GM18907 (cell line): Measurements from ENCODE around the gene OCA2.
"Not testable (repeated sequence)": the region's sequence is repeated elsewhere in the genome, so short reads cannot be mapped to it uniquely, and the experiment has no call there.

Source experiments
- ATAC-seq: cut with Tn5 transposase; IDR thresholded peaks from one replicate; pipeline ENCODE4 v1.9.1; 2021; ENCODE audit warnings: mild to moderate bottlenecking, moderate library complexity; ENCODE audit not compliant: unreplicated experiment

Gene OCA2

GRCh38 chr15:27958911-27959578 is 140.1 kb downstream of the OCA2 start:
- ATAC-seq, result no peak

GRCh38 chr15:27956285-27956684 is 142.8 kb downstream of the OCA2 start:
- ATAC-seq, result no peak

GRCh38 chr15:27955087-27955486 is 144.0 kb downstream of the OCA2 start:
- no peak for ATAC-seq

GRCh38 chr15:27952593-27952992 is 146.5 kb downstream of the OCA2 start:
- ATAC-seq, result not testable (repeated sequence)

GRCh38 chr15:27951191-27951890 is 147.8 kb downstream of the OCA2 start:
- no peak for ATAC-seq

GRCh38 chr15:27949089-27949488 is 150.0 kb downstream of the OCA2 start:
- ATAC-seq, result no peak

- ATAC-seq, result no peak
Observed at GRCh38 chr15:27939246-27939645, 159.9 kb downstream of the OCA2 start.

- ATAC-seq, result no peak
Observed at GRCh38 chr15:27937851-27938250, 161.3 kb downstream of the OCA2 start.

- no peak for ATAC-seq
Observed at GRCh38 chr15:27936164-27936563, 163.0 kb downstream of the OCA2 start.

- ATAC-seq, result no peak
Observed at GRCh38 chr15:27935328-27935727, 163.8 kb downstream of the OCA2 start.

- ATAC-seq, result no peak
Observed at GRCh38 chr15:27934782-27935181, 164.3 kb downstream of the OCA2 start.

- no peak for ATAC-seq
Observed at GRCh38 chr15:27933562-27933961, 165.6 kb downstream of the OCA2 start.

- ATAC-seq, result no peak
Observed at GRCh38 chr15:27932600-27932999, 166.5 kb downstream of the OCA2 start.

- no peak for ATAC-seq
Observed at GRCh38 chr15:27928386-27928785, 170.7 kb downstream of the OCA2 start.

GRCh38 chr15:27912283-27912682 is 186.8 kb downstream of the OCA2 start:
- no peak for ATAC-seq

GRCh38 chr15:27906802-27907201 is 192.3 kb downstream of the OCA2 start:
- no peak for ATAC-seq

- no peak for ATAC-seq
Observed at GRCh38 chr15:27903405-27903804, 195.7 kb downstream of the OCA2 start.

GRCh38 chr15:27902680-27903385 is 196.3 kb downstream of the OCA2 start:
- no peak for ATAC-seq

- no peak for ATAC-seq
Observed at GRCh38 chr15:27899583-27900285, 199.4 kb downstream of the OCA2 start.

- ATAC-seq, result no peak
Observed at GRCh38 chr15:27897481-27897880, 201.6 kb downstream of the OCA2 start.

- no peak for ATAC-seq
Observed at GRCh38 chr15:27894645-27895044, 204.5 kb downstream of the OCA2 start.
